ENCODE data around the gene TNS2.

Gene TNS2

DNA sequence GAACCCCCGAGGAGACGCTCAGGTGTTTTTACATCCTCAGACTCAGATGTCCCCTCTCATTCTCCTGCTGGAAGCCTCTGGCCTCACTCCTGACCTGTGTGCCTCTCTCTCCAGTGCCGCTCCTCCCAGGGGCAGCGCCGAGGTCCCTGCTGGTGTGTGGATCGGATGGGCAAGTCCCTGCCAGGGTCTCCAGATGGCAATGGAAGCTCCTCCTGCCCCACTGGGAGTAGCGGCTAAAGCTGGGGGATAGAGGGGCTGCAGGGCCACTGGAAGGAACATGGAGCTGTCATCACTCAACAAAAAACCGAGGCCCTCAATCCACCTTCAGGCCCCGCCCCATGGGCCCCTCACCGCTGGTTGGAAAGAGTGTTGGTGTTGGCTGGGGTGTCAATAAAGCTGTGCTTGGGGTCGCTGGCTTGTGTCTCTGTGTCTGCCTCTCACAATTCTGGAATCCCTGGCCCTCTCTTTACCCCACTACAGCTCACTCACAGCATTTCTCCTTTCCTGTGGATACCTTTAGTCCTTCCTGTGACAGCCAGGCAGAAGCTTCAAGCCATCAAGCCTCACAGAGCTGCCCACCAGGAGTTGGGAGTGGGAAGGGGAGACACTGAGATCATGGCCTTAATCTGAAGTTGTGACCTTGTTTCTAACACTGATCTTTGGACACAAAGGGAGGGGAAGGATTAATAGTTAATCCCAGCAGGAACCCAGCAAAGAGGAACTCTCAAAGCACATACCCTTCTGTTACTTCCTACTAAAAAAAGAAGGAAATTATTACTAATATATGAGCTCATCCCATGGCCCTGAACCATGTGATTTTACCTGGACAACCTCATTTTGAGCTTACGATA lies 52.3 kb downstream of the TNS2 start:
- ChIA-PET POLR2A (ENCODE audit: low non-redundant PET) (no interaction called here), CTCF (interaction anchor here (0.6 to 8.1 kb wide), 4 partner anchors 30 to 576 kb away, joined by 4 to 132 read pairs (median 4); no protein-coding TSS in a partner anchor)
- TF ChIP-seq, protein P1, sequence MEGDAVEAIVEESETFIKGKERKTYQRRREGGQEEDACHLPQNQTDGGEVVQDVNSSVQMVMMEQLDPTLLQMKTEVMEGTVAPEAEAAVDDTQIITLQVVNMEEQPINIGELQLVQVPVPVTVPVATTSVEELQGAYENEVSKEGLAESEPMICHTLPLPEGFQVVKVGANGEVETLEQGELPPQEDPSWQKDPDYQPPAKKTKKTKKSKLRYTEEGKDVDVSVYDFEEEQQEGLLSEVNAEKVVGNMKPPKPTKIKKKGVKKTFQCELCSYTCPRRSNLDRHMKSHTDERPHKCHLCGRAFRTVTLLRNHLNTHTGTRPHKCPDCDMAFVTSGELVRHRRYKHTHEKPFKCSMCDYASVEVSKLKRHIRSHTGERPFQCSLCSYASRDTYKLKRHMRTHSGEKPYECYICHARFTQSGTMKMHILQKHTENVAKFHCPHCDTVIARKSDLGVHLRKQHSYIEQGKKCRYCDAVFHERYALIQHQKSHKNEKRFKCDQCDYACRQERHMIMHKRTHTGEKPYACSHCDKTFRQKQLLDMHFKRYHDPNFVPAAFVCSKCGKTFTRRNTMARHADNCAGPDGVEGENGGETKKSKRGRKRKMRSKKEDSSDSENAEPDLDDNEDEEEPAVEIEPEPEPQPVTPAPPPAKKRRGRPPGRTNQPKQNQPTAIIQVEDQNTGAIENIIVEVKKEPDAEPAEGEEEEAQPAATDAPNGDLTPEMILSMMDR (conservative IDR thresholded peaks at IDR 0.05; ENCODE audit: low read depth): no peak
- H3K27ac ChIP-seq: peak overlapping the region; percentile 100
- no peak for DNase-seq (ENCODE audit: low spot score)

DNA sequence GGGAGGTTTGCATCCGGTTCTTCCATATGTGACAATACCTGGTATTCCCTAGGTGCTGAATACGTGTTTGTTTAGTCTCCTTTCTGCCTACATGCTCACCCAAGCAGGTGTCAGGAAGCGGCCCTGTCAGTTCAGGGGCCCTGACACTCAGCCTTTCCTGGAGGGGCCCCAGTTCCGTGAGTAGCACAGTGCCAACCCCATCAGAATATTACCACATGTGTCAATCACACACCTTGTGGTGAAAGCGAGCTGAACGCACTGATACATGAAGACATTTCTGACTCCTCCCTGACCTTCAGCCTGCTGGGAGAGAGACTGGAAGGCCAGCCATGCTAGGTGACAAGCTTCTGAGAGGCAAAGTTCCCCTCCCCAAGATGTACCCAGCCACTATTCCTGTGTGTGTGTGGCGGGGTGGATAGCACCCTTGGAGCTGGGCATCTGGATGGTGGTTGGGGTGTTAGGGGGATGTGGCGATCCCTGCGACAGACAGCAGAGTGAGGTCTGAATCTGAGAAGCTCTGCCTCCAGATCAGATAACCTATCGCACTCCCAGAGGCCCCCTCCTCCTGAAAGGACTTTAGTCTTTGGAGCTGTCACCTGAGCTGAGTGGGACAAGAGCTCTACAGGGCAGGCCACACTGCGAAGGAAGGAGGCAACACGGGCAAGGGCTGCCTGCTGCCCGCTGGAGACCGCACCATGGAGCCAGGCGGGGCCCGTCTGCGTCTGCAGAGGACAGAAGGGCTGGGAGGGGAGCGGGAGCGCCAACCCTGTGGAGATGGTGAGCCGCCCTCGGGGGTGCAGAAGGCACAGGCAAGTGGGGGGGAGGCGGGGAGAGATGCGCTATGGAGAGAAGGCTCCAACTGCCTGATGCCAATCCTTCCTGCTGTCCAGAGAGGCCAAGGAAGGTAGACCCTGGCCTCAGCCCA lies 53.3 kb downstream of the TNS2 start, which contains the start of gene SOAT2:
SOAT2 (plus strand) TSS at position 604 of the 925 bp plus-strand sequence; CDS start at position 696, 92 bp downstream.
- no peak for DNase-seq (ENCODE audit: low spot score)
- TF ChIP-seq, protein P1 (conservative IDR thresholded peaks at IDR 0.05; ENCODE audit: low read depth): no peak
- CTCF ChIA-PET: interaction anchor here (0.6 to 8.1 kb wide), 4 partner anchors 31 to 577 kb away, joined by 4 to 132 read pairs (median 4); no protein-coding TSS in a partner anchor
- peak within 1 kb of the TSS; percentile 100 for H3K27ac ChIP-seq
- POLR2A ChIA-PET (ENCODE audit: low non-redundant PET): no interaction called here

DNA sequence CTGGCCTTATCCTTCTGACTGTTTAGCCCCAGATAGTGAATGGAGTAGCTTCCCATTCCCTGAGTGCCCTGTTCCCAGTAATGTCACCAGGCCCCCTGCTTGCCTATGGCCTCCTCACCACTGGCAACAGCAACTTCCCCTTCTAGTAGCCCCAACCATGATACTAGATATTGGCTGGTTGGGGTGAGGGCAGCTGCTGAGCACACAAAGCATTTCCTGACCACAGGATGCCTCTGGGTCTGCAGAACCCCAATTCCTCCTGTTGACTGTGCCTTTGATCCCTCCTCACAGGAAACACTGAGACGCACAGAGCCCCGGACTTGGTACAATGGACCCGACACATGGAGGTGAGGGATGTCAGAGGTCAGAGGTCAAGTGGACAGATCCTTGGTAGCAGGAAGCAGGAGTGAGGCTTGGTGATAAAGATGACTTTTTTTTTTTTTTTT lies 54.0 kb downstream of the TNS2 start:
- H3K27ac ChIP-seq: peak overlapping the region; percentile 42; the same call in 1 of the 2 replicates
- DNase-seq (ENCODE audit: low spot score): no peak
- ChIA-PET POLR2A (ENCODE audit: low non-redundant PET) (no interaction called here), CTCF (interaction anchor here (8.1 kb wide), 1 partner anchor 37 kb away, joined by 132 read pairs; no protein-coding TSS in a partner anchor)
- TF ChIP-seq, protein P1 (conservative IDR thresholded peaks at IDR 0.05; ENCODE audit: low read depth): no peak

DNA sequence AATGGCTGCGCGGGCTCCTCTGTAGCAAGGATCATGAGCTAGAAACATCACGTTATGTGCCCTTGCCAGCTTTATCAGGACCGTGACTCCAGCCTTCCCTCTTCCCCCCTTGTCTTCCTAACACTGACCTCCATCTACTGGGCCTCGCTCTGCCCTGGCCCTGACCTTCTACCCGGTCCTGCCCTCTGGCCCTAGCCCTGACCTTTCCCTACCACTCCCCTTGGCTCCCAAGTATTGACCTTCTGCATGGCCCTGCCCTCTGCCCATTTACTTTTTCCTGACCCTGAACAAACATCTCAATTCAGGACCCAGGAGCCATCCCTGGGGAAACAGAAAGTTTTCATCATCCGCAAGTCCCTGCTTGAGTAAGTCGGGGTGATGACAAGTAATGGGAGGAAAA lies 55.4 kb downstream of the TNS2 start:
- POLR2A ChIA-PET (ENCODE audit: low non-redundant PET): no interaction called here

DNA sequence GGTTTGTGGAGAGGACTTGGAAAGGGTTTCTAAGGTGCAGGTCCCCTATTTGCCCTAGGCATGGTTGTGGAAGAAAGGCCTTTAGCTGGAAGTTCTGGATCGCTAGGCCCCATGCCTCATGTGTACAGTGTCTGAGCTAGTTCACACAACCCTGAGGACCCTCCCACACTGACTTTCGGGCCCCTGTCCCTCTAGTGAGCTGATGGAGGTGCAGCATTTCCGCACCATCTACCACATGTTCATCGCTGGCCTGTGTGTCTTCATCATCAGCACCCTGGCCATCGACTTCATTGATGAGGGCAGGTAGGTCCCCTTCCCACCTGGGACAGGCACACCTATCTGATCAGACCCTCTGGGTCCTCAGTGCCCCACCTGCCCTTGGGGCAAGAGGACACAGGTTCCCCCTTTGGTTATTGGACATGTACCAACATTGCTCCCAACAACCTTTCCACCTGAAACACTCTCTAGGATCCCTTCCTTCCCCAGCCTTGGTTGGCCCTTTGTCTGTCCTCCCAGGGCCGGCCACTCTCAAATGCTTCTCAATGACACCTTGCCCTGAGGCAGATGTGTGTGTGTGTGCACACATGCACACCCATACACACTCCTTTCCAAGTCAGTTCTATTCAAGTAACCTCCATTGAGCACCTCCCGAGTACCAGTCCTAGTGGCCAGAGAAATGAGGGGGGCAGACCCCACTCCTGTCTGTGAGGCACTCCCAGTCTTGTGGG lies 56.0 kb downstream of the TNS2 start:
- ChIA-PET CTCF (no interaction called here), POLR2A (ENCODE audit: low non-redundant PET) (no interaction called here)
- no peak for DNase-seq (ENCODE audit: low spot score)
- no peak overlapping the region for H3K27ac ChIP-seq
- TF ChIP-seq, protein P1 (conservative IDR thresholded peaks at IDR 0.05; ENCODE audit: low read depth): no peak

More for the DNA sequence above, 55.4 kb downstream of the TNS2 start:
- TF ChIP-seq, protein P1 (conservative IDR thresholded peaks at IDR 0.05; ENCODE audit: low read depth): no peak
- no peak overlapping the region for H3K27ac ChIP-seq
- CTCF ChIA-PET: interaction anchor here (0.6 kb wide), 1 partner anchor 27 kb away, joined by 3 read pairs; no protein-coding TSS in a partner anchor
- no peak for DNase-seq (ENCODE audit: low spot score)

Measured in RWPE1 (cell line).